Stimulated activated CD4-positive, alpha-beta T cell treated with anti-CD3 and anti-CD28 coated beads, Interleukin-12 subunit alpha, Interleukin-12 subunit beta, amount 100 ng/mL, for 24 hours (primary cell): Measurements from ENCODE around the gene CDK8.
A peak's percentile ranks its signal among the peaks of the same experiment; 100 is the strongest.
"Not testable (repeated sequence)": the region's sequence is repeated elsewhere in the genome, so short reads cannot be mapped to it uniquely, and the experiment has no call there.

ENCODE experiments used
- DNase-seq, 2 experiments: peaks; one replicate each; pipeline ENCODE4 v3.0.0-alpha.2; 2020; ENCODE audit warnings: low read depth in 2 of 2

The CDK8 gene

DNA sequence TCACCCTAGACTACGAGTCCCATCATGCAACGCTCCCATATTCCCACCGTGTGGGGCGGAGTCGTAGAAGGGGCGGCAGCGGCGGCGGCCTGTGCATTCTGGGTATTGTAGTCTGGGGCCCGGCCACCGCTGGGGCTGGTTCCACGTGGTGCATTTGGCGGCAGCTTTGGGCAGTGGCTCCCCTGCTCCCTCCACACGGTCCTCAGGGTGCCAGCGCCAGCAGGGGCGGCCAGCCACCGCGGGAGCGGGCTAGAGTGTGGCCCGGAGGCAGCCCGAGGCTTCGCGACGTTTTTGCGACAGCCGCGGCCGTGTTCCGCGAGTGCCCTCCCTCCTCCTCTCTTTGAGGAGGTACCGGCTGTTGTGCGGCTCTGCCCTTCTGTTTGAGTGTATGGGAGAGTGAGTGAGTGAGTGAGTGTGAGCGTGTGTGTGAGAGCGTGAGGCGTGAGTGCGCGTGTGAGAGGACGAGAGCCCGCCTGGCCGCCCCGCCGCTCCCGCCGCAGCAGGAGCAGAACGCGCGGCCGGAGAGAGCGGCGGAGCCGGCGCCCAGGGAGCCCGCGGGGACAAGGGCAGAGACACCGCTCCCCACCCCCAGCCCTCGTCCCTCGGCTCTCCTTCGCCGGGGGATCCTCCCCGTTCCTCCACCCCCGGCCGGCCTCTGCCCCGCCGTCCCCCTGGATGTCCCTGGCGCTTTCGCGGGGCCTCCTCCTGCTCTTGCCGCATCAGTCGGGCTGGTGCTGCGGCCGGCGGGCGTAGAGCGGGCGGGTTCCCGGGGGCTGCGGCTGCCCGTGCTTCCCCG, at the start of gene CDK8:
Gene CDK8, plus strand, starts transcription at position 343 of the 796 bp plus-strand sequence. CDS start 513 bp downstream, outside the sequence.
- peak; percentile 76 to 81 for DNase-seq

DNA sequence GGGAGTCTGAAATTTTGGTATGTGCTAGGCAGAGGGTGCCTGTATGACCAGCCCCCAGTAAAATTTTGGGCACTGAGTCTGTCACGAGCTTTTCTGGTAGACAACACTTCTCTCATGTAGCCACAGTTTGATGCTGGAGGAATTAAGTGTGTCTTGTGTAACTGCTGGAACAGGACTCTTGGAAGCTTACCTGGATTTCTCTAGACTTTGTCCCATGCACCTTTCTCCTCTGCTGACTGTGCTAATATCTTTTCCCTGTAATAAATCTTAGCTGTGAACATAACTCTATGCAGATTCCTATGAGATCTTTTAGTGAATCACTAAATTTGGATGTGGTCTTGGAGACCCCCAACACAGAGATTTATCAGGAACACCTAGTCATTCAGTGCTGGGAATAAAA, 45.6 kb upstream of the CDK8 start:
- DNase-seq: no peak

DNA sequence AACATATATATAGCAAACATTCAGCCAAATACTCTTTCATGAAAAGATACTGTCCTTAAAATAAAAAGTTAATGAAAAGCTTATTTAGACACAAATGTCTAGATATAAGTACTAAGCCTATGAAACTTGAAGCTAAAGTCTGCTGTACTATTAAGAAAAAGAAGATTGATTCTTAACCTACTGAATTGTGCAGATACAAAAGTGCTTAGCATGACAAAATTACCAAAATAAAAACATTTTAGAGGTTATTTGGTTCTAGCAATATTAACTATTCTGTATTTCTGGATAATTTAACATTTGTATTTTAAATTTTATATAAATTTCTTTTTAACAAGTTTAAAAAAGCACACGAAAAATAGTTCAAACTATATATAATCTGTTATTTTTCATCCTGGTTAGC, 40.6 kb upstream of the CDK8 start:
- DNase-seq: no peak

DNA sequence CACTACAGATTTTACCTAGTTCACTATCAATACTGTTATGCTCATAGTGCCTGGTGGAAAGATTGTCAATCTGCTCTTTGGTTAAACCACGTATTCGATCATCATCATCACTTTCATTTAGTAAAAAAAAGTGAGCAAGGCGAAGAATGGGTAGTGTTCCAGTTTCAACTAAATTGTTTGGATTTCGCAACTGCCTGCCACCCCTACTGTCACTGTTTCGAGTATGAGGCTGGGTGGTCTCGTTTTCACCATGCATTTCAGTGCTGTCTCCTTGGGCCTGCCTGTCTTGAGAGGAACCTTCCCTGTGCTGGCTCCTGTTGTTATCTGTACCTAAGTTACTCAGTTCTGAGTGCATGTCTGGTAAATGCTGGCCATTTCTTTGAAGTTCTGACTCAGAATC, 39.9 kb upstream of the CDK8 start:
- no peak for DNase-seq

DNA sequence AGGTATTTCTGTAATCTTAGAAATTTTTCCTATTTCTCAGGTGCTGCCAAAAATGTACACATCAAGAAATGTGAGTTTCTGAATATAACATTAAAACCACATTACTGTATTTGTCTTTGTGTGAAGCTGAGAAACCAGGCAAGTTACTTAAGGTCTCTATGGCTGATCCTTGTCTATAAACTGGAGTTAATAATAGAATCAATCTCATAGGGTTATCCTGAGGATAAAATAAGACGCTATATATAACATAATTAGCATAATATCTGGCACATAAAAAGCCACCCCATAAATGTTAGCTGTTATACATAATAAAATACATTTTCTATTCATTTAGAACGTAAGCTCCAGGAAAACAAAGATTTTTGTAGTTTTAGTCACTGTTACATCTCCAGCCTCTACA, 37.9 kb upstream of the CDK8 start:
- no peak for DNase-seq

DNA sequence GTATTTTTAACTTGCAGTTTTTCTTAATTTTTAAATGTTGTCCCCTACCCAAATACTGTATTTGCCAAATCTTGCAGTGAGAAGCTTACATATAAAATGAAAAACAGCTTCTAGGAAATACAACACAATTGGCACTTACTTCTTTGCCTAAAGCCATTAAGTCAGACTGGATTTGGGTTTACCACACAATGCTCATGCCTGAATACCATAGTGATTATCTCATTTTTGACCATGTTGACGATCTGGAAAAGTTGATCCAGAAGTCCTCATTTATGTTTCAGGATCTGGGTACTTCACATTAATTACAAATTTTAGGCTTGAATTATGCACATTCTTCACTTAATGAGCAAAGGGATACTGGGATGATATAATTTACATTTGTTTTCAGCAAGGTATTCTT, 34.2 kb upstream of the CDK8 start:
- DNase-seq: no peak

DNA sequence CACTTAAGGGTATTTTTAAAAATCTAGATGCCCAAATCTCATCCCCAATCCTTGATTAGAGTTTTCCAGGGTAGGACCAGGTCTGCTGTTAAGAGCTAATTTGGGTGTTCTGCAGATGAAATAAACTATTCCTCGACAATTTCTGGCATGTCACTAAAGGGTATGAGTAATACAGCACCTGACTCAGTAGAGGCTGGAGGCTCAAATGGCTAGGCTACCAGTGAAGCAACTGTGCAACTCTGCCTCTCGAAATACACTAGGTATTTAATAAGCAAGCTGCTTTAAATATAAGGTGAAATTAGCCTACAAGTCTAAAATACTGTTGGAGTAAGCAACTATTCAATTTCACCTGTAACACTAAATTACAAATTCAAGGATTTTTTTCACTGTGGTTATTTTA, 33.4 kb upstream of the CDK8 start:
- no peak for DNase-seq

DNA sequence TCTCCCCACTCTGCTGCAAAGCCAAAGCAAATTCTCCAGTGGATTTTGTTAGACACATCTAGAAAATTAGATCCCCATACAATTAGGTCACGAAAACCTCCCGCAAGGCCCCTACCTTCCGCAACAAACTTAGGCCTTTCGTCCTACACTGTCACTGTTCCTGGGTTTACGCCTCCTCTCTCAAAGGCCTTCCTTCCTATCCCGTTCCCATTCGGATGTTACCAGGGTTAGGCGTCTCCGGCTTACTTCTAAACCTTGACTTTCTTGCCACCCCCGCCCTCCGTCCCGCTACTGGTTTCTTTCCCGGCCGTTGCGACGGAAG, 32.6 kb upstream of the CDK8 start:
- no peak for DNase-seq

DNA sequence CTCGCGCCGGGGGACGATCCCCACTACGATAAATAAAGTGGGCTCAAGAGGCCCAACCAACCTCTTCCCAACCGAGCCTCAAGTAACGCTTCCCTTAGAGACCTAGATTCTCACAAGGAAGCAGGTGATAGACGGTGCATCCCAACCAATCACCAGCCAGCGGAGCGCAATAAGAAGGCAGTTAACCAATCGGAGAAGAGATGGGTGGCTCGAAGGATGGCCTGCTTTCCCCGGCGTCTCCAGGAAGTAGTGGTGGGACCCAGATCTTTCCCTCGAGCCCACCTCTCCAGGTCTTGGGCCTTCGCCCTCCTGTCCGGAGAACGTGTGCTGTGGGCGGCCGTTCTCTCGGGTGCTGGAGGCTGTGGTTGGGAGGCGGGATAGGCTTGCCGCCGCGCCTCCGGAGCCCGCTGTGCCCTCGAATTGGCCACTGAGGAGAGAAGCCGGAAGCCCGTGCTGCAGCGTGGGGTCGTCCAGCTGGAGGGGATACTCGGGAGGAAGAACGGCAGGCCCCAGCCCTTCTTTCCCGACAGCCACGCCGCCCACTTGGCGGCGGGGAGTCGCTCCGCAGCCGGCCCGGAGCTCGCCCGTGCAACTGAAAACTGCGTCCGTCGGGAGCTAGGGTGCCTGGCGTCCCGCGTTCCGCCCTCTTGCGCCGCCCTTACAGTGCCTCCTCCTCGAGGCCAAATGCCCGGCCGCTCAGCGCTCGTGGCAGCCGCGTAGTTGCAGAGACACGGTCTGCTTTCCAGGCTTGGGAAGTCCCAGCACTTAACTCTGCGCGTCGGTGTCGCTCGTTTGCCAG, 32.0 kb upstream of the CDK8 start, which contains the start of gene RNF6:
Gene RNF6, minus strand, starts transcription at position 594 of the 799 bp plus-strand sequence. CDS start 2,665 bp downstream, outside the sequence.
- DNase-seq: peak; percentile 70 to 74

DNA sequence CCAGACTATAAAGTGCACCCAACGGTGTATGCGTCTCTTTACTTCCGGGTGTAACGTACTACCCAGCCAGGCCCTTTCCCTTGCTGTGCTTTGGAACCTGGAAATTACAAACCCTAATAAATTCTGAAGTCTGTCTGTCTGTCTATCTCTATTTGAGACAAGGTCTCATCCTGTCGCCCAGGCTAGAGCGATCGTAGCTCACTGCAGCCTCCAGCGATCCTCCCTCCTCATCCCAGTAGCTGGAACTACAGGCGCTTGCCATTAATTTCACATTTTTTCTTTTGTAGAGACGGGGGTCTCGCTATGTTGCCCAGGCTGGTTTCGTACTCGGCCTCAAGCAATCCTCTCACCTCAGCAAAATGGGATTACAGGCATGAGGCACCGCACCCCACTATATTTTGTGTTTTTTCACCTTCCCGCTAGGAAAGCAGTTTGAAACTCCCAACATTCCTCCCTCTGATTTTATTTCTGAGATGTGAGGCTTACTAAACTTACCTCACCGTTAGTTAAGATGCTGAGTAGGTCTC, 31.3 kb upstream of the CDK8 start:
- no peak for DNase-seq

DNA sequence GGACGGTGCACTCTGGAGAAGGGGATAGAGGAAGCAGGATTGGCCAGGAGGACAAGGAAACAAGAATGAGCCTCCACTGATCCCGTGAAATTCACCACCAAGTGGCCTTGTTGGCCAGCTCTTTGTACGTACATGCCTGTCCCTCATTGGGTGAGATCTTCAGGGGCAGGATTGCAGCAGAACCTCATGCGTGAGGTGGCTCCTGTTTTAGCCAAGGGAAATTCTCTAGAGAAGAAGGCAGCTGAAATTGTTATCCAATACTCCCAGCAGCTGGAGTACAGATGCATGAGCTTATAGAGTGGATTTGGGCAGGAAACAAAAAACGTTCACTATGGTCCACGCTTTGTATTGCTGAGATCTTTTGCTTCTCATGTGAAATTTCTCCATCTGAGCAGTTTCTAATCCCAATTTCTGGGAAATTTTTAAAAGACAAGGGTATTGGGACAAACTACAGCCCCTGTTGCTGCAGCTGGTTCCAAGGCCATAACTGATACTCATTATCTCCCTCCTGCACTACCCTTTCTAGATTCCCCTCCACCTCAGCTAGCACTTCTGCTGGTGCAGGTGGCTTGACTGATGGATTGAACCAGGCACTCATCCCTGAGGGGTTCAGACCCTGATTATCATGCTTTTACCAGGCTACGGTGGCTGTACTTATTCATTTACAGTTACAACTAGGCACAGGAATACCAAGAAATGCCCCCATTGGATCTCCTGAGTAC, 27.9 kb upstream of the CDK8 start:
- no peak for DNase-seq

DNA sequence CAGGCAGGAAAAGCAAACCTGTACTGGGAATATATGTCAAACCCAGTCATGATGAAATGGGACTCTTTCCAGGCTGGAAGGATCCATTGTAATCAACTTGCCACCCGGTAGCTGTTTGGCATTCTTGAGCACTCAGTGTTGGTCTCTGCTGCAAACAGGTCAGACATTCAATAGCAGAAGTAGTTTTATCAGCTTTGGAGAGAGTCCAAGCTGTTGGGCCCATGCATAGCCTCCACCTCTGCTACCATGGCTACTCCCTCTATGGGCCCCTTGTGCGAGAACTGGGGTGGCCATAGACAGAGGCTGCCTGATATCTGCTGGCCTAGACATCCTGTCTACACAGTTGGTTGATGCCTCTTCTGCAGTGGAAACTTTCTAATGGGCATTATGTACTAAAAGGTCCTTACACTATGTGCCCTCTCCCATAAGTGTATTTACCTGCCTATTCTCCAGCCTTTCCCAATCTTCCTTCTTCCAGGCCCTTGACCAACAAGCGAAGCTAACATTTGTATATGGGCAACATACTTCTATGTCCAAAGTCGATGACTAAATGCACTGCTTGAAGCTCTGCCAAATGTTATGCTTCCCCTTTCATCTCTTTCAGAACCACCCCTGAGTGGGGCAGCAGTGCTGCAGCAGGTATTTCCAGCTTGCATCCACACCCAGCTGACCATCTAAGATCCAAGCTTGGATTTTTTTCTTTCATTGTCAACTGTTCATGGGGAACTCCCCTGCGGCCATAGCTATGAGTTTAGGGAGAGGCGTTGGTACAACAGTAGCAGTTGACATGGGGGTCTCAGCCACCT, 26.6 kb upstream of the CDK8 start:
- DNase-seq: no peak

DNA sequence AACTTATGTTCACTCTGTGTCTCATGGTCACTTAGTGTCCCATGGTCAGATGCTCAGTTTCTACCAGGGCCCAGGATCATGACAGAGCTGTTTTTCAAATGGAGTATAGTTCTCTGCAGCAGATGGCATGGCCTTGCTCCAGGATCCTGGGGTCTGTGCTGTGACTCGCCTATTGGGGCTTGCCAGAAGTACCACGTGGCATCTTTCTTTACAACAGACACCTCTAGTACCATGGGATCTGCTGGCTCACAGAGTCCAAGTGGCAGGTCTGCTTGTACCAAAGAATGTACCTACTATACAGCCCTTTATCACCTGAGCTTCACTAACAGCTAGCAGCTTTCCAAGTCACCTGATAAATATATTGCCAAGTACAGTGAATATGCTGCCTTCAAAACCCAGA, 25.8 kb upstream of the CDK8 start:
- no peak for DNase-seq

DNA sequence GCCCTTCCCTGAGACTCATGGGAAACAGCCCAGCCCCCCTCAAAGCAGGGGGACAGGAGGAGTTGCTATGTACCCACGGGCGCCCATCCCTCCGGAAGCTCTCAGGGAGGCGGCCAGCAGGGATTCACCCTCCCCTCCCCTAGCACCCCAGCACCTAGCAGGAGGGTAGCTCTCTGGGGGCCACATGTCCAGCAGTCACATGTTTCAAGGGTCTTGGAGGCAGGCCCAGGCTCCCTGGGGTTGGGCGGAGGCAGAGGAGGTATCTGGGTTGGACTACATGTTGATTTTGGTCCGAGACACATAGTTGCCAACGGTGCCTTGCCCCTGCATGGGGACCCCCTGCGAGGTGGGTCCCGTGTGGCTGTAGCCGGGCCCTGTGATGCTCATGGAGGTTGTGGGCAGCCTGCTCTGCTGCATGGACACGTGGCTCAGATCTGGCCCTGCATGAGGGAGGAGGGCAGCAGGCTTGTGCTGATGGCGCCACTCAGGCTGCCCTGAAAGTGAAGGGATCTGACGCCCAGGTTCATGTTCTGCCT, 24.8 kb upstream of the CDK8 start:
- no peak for DNase-seq

DNA sequence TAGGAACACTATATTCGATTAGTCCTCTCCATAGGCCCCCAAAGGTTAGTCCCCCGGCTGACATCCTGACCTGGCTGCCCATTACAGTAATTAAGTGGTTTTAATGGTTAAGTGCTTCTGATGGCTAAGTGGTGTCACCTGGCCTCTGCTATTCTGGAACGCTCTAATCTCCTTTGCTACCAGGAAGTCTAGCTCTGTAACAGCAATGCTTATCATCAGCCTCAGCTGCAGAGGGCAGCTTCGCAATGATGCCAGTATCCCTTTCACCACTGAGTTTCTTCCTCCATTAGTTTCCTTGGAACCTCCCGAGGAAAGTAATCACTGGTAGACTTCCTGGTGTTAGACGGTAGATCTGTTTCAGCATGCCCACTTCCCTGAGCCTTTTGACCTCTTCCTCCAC, 23.2 kb upstream of the CDK8 start:
- no peak for DNase-seq

DNA sequence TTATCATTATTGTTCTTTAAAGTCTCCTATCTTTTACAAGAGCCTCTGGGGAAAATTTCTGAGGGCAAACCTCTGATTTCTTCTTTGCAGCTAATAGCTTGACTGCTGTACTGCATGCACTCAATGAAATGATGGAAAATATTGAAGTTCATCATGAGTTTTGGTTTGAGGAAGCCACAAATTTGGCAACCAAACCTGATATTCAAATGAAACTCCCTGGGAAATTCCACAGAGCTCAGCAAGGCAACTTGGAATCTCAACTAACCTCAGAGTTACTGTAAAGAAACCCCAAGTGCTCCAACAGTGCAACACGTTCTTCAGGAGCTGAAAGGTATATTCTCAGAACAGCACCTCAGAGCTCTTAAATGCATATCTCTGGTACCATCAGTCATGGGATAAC, 17.6 kb upstream of the CDK8 start:
- no peak for DNase-seq

DNA sequence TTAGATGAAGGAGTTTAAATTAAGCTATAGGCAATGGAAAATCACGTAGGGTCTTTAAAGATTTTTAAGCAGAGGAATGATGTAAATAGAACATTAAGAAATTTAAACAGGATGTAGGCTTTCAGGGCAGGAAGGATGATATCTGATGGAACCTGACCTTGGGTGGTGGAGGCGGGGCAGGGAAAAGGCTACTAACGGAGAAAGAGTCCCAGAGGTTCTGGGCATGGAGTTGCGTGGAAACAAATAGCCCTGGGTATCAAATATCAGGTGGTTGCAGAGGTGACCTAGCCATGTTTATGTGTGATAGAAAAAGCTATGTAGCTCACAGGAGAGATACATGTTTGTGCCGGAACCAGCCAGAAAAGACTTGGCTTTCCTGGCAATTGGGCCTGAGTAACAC, 7.8 kb upstream of the CDK8 start:
- DNase-seq: no peak

DNA sequence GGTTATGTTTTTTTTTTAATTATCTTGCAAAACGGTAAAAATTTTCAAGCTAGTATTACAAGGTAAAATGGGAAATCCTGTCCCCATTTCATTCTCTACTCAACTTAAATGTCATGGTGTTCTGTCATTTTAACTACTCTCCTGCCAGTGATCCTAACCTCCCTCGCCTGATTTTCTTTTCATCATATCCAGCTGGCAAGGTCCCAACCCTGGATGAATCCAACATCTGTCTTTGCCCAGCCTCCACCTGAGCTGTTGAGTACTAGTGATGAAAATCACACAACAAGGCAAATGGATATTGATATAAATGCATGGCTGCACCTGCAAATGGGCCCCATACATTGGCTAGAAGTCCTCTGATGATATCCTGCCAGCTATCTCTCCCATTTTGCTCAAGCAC, 6.9 kb upstream of the CDK8 start:
- no peak for DNase-seq

DNA sequence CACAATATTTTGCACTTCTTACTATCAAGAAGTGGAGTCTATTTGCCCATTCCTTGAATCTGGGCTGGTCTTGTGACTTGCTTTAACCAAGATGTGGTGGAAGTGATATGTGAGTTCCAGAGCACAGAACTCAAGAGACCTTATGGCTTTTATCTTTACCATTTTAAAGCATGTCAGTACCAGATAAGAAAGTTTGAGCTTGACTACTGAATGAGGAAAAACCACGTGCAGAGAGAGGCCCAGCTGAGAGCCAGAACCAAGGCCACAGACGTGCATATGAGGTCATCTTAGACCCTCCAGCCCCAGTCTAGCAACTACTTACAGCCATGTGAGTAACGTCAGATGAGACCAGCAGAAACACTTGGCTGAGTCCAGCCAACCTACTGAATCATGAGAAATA, 6.3 kb upstream of the CDK8 start:
- no peak for DNase-seq

DNA sequence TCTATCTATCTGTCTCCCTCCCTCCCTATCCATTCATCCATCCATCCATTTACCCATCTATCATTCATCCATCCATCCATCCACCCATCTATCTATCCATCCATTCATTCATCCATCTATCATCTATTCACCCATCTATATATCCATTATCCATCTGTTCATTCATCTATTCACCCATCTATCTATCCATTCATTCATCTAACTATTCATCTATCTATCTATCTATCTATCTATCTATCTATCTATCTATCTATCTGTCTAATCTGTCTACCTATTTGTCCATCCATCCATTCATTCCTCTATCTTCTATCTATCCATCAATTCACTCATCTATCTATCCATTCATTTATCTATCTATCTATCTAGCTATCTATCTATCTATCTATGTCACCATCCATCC, 4.4 kb upstream of the CDK8 start:
- DNase-seq: no peak

DNA sequence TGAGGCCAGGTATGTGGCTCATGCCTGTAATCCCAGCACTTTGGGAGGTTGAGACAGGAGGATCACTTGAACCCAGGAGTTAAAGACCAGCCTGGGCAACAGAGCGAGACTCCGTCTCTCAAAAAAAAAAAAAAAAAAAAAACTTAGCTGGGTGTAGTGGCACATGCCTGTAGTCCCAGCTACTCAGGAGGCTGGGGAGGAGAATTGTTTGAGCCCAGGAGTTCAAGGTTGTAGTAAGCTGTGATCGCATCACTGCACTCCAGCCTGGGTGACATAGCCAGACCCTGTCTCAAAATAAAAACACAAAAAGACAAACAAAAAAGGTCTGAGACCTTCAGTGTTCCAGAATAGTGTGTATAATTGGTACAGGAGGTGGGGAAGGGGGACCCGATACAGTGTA, 1.9 kb upstream of the CDK8 start:
- not testable (repeated sequence) for DNase-seq
